Natural killer cell (primary cell): ENCODE results near the gene TBCCD1. TPM values are rescaled to one million over a fixed set of nuclear protein-coding genes. Genes with fewer than 3 reads are reported as not detected.
A peak's percentile ranks its signal among the peaks of the same experiment; 100 is the strongest.

Experiments
- ATAC-seq, 3 donors: fragments of 150-1000 bp in 2 of 3; fragments of 200-7000 bp in 1 of 3; cut with Tn5 transposase; 1 replicate in 1 of 3; 2 replicates in 2 of 3; pipeline ENCODE4 v1.10.0; 2021; ENCODE audit warnings: mild to moderate bottlenecking in 2 of 3, moderate library complexity in 2 of 3
- DNase-seq, 2 donors: peaks; one replicate each; pipeline versions ENCODE4 v3.0.0 to v3.0.0-alpha.2; 2013 to 2021; ENCODE audit warnings: mixed read lengths in 1 of 2
- H3K27ac ChIP-seq: one replicate; pipeline ENCODE4 v1.5.1; 2013; ENCODE audit warnings: mild to moderate bottlenecking, low read length
- H3K27me3 ChIP-seq: one replicate; pipeline ENCODE4 v1.6.1; 2013; ENCODE audit warnings: low read length; ENCODE audit not compliant: control insufficient read depth, insufficient read depth
- H3K36me3 ChIP-seq: one replicate; pipeline ENCODE4 v1.6.1; 2013; ENCODE audit warnings: low read length; ENCODE audit not compliant: control insufficient read depth, insufficient read depth
- H3K4me1 ChIP-seq: one replicate; pipeline ENCODE4 v1.6.1; 2013; ENCODE audit warnings: low read length; ENCODE audit not compliant: control insufficient read depth, insufficient read depth
- H3K4me3 ChIP-seq: one replicate; pipeline ENCODE4 v1.5.1; 2013; ENCODE audit warnings: low read length
- H3K9me3 ChIP-seq: one replicate; pipeline ENCODE4 v1.6.1; 2013; ENCODE audit warnings: low read length; ENCODE audit not compliant: control insufficient read depth, insufficient read depth
- H3K27ac Mint-ChIP-seq, 2 donors: one replicate each; pipeline ENCODE4 v1.8.0; 2022; ENCODE audit warnings: mild to moderate bottlenecking in 2 of 2, mixed read lengths in 2 of 2, moderate library complexity in 1 of 2
- H3K27me3 Mint-ChIP-seq, 2 donors: one replicate each; pipeline ENCODE4 v1.8.0; 2022; ENCODE audit warnings: low read depth in 2 of 2, mixed read lengths in 2 of 2
- H3K36me3 Mint-ChIP-seq: one replicate; pipeline ENCODE4 v1.8.0; 2022; ENCODE audit warnings: mixed read lengths
- H3K4me1 Mint-ChIP-seq, 2 donors: one replicate each; pipeline ENCODE4 v1.8.0; 2022; ENCODE audit warnings: mixed read lengths in 2 of 2
- H3K4me3 Mint-ChIP-seq: one replicate; pipeline ENCODE4 v1.8.0; 2022; ENCODE audit warnings: mild to moderate bottlenecking, moderate library complexity, mixed read lengths
- H3K9me3 Mint-ChIP-seq, 2 donors: one replicate each; pipeline ENCODE4 v1.8.0; 2022; ENCODE audit warnings: mixed read lengths in 2 of 2
- CTCF ChIP-seq: fragments of 200-600 bp; IDR thresholded peaks from one replicate; pipeline ENCODE4 v1.8.0; 2022; ENCODE audit warnings: antibody characterized with exemption
- WGBS: methylation state at CpG from one replicate; pipeline ENCODE4 v1.1.7; 2013; ENCODE audit warnings: missing lambda C conversion rate; ENCODE audit not compliant: insufficient coverage; 5-methylcytosine and 5-hydroxymethylcytosine counted together
- intact Hi-C: fragments of 100-400 bp; cut with micrococcal nuclease; formaldehyde crosslinking; loops from one replicate; pipeline ENCODE4 v1.14.2; 2022
- total RNA-seq, 4 donors: library from RNA; stranded (reverse); fragments of 120-200 nt in 1 of 4; gene quantifications; one replicate each; pipeline versions ENCODE4 v1.2.3 to v1.2.4, GENCODE V29; 2013 to 2022

Gene TBCCD1
- total RNA-seq, 3 donors from 2014 or later (not counting 1 experiment from before 2014, with no cell fraction given), result 16.8 to 23.0 (median 20.3) TPM

GRCh38 chr3:186614266-186614596, 47.1 kb upstream of the TBCCD1 start:
- ATAC-seq (no peak), DNase-seq (peak in 1 of 2 donors; percentile 37)
- no peaks in the 10 kb centered on the region for H3K36me3 ChIP-seq
- H3K9me3 ChIP-seq, result no peaks in the 10 kb centered on the region
- peaks cover 17% of the 10 kb centered on the region for H3K4me1 ChIP-seq
- Mint-ChIP-seq H3K27ac (no peak overlapping the region), H3K36me3 (no peaks in the 10 kb centered on the region), H3K9me3 (no peaks in the 10 kb centered on the region), H3K4me1 (peaks cover 13 to 18% of the 10 kb centered on the region in 2 donors), H3K4me3 (no peak overlapping the region), H3K27me3 (peaks cover 41 to 58% of the 10 kb centered on the region in 2 donors)
- no peak for TF ChIP-seq CTCF
- H3K4me3 ChIP-seq, result no peak overlapping the region
- H3K27ac ChIP-seq, result no peak overlapping the region
- peaks cover 18% of the 10 kb centered on the region for H3K27me3 ChIP-seq
- 18% methylated on average over 6 of the region's 6 CpGs for WGBS
- intact Hi-C loops, result no loop called here

DNA sequence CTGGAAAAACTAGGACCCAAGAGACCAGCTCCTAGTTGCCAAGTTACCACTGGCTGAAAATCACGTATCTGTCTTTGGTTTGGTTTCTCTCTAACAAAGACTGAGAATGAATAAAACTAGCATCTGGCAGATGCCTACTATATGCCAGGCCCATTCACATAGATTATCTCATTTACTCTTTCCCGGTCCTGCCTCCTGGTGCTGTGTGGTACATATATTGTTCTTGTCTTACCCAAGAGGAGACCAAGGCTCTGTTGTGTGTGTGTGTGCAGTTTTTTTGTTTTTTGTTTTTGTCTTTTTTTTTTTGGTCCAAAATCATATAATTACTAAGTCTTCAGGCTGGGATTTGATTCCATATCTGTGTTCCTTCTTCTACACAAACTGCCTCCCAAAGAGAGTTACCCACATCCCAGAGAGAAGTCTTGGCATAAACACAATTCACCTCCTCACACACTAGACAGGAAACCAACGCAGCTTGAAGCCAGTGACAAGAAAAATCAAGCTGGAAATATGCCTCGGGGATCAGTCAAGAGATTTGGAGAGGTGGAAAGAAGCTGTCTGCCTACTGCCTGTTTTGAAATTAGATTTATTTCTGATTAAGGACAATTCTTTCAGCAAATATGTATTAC, 46.6 kb upstream of the TBCCD1 start:
- ATAC-seq (no peak), DNase-seq (no peak)
- H3K27me3 ChIP-seq, result peaks cover 18% of the 10 kb centered on the region
- no peaks in the 10 kb centered on the region for H3K9me3 ChIP-seq
- Mint-ChIP-seq H3K36me3 (no peaks in the 10 kb centered on the region), H3K4me1 (peaks cover 13 to 18% of the 10 kb centered on the region in 2 donors), H3K9me3 (no peaks in the 10 kb centered on the region), H3K27me3 (peaks cover 41 to 57% of the 10 kb centered on the region in 2 donors), H3K4me3 (no peak overlapping the region), H3K27ac (no peak overlapping the region)
- H3K4me3 ChIP-seq, result no peak overlapping the region
- intact Hi-C loops, result no loop called here
- no peak for TF ChIP-seq CTCF
- no peak overlapping the region for H3K27ac ChIP-seq
- H3K36me3 ChIP-seq, result no peaks in the 10 kb centered on the region
- peaks cover 17% of the 10 kb centered on the region for H3K4me1 ChIP-seq
- 29% methylated on average over 3 of the region's 4 CpGs for WGBS

DNA sequence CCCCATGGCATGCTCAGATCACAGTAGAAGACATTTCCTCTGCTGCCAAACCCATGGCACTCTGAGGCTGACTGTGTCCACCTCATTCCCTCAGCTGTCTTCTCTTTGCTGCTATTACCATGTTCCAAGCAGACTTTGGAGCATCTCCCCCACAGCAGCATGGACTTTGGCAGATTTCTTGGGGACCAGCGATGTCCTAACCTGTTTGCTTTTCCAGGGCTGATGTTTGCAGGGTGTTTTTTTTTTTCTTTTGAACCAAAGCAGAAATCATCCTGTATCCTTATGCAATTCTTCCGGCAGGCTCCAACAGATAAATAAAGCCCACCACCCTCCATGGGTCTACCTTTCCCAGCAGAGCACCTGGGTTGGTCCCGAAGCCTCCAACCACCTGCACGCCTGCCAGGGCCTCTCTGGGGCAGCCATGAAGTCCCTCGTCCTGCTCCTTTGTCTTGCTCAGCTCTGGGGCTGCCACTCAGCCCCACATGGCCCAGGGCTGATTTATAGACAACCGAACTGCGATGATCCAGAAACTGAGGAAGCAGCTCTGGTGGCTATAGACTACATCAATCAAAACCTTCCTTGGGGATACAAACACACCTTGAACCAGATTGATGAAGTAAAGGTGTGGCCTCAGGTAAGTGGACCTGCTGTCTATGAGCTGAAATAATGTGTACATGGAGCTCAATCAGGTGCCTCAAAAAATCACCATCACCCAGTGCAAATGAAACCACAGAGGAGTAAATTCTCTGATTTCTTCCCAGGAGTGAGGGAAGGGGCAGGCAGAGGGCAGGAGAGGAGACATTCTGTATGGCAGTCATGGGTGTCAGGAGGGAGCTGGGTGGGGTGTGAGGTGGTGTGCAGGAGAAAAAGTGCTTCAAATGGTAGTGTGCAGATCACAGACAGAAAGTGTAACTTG, 45.8 kb upstream of the TBCCD1 start, which contains the start of gene AHSG:
Gene AHSG, plus strand, starts transcription at position 340 of the 916 bp plus-strand sequence. Its CDS starts 82 bp downstream, at position 422.
- H3K27ac Mint-ChIP-seq, result no peak within 1 kb of the TSS
- H3K27me3 Mint-ChIP-seq, result peaks cover 33 to 49% of the 10 kb centered on the region in 2 donors
- TF ChIP-seq CTCF, result no peak
- no peaks in the 10 kb centered on the region for H3K9me3 Mint-ChIP-seq
- H3K27ac ChIP-seq, result no peak within 1 kb of the TSS
- ATAC-seq (no peak), DNase-seq (no peak)
- no peaks in the 10 kb centered on the region for H3K36me3 Mint-ChIP-seq
- WGBS, result 89% methylated on average over 7 of the region's 7 CpGs
- H3K4me3 ChIP-seq, result no peak within 1 kb of the TSS
- no peaks in the 10 kb centered on the region for H3K9me3 ChIP-seq
- peaks cover 18% of the 10 kb centered on the region for H3K27me3 ChIP-seq
- no peaks in the 10 kb centered on the region for H3K36me3 ChIP-seq
- H3K4me1 Mint-ChIP-seq, result peaks cover 13 to 18% of the 10 kb centered on the region in 2 donors
- H3K4me1 ChIP-seq, result peaks cover 17% of the 10 kb centered on the region
- intact Hi-C loops, result no loop called here
- H3K4me3 Mint-ChIP-seq, result no peak within 1 kb of the TSS
